Cardiac fibroblast (primary cell): ENCODE data around the gene SPATA33.

Source experiments
- DNase-seq, 2 donors: peaks; one replicate each; pipeline versions ENCODE4 v3.0.0 to v3.0.0-alpha.2; 2010; ENCODE audit warnings: low read depth in 2 of 2
- H3K4me3 ChIP-seq, 2 donors: replicated peaks in 1 of 2; 1 replicate in 1 of 2; 2 replicates in 1 of 2; pipeline ENCODE4 v1.5.1; 2011; ENCODE audit warnings: low read depth in 2 of 2, low read length in 2 of 2, mild to moderate bottlenecking in 2 of 2, moderate library complexity in 1 of 2
- CTCF ChIP-seq: IDR thresholded peaks from one replicate; pipeline ENCODE4 v1.5.1; 2011; ENCODE audit warnings: low read depth, mild to moderate bottlenecking, low read length, inconsistent platforms

SPATA33 gene

GRCh38 chr16:89712274-89712781 is 54.7 kb downstream of the SPATA33 start:
- peak overlapping the region; percentile 53 to 64 for H3K4me3 ChIP-seq
- peak; percentile 16 to 37 for DNase-seq
- TF ChIP-seq CTCF = no peak

DNA sequence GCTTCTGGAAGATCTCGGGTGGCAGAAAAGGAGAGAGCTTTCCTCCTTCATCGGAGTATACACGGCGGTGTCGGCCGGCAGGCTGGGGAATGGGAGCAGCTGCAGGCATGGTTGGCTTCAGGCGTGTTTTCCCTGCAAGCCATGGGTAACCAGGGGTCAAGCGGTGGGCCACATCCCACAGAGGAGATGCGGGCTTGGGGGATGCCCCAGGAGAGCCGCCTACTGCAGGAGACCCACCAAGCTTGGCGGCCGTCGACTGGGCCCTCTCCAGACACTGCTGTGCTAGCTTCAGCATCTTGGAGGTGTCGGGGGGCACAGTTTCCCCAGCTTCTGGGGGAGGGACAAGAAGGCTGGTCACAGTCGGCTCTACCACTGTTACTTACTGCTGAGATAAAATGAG is 58.9 kb downstream of the SPATA33 start:
- TF ChIP-seq CTCF = no peak
- DNase-seq = no peak
- no peak overlapping the region for H3K4me3 ChIP-seq

DNA sequence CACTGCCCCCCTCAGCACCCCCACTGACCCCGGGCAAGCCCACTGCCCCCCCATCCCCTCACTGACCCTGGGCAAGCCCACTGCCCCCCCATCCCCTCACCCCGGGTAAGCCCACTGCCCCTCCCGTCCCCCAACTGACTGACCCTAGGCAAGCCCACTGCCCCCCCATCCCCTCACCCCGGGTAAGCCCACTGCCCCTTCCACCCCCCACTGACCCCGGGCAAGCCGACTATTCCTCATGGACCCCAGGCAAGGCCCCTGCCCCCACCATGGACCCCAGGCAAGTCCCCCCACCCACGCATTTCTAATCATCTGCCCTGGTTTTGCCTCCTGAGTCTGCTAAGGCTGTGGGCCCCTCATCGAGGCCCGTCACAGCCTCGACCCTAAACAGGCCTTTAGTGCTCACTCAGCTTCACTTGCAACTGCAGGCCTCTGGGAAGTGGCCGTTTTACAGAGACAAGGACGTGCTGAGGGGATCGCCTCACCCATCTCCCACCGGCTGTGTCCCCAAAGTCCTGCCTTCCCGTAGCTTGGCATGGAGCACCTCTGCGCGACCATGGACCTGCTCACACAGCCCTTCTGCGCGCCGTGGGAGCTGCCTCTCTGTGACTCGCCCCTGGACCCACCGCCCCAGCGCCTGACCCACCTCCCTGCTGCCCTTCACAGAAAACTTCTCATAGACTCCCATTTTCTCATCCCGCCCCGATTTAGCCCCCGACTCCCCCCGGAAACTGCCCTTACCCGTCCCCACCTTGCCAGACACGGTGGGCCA is 59.5 kb downstream of the SPATA33 start:
- DNase-seq = no peak
- no peak for TF ChIP-seq CTCF
- H3K4me3 ChIP-seq = no peak overlapping the region

- no peak for TF ChIP-seq CTCF
- no peak overlapping the region for H3K4me3 ChIP-seq
- DNase-seq = no peak
Measured at GRCh38 chr16:89717688-89718505, 60.3 kb downstream of the SPATA33 start.
